GM19035 (cell line): ENCODE results near the gene EAF2.
"Not testable (repeated sequence)": the region's sequence is repeated elsewhere in the genome, so short reads cannot be mapped to it uniquely, and the experiment has no call there.

Experiments
- ATAC-seq: cut with Tn5 transposase; IDR thresholded peaks from one replicate; pipeline ENCODE4 v1.9.1; 2021; ENCODE audit not compliant: unreplicated experiment

EAF2 gene

DNA sequence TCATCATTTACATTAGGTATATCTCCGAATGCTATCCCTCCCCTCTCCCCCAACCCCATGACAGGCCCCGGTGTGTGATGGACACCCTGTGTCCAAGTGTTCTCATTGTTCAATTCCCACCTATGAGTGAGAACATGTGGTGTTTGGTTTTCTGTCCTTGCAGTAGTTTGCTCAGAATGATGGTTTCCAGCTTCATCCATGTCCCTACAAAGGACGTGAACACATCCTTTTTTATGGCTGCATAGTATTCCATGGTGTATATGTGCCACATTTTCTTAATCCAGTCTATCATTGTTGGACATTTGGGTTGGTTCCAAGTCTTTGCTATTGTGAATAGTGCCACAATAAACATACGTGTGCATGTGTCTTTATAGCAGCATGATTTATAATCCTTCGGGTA lies 22.8 kb downstream of the EAF2 start:
- ATAC-seq = not testable (repeated sequence)

DNA sequence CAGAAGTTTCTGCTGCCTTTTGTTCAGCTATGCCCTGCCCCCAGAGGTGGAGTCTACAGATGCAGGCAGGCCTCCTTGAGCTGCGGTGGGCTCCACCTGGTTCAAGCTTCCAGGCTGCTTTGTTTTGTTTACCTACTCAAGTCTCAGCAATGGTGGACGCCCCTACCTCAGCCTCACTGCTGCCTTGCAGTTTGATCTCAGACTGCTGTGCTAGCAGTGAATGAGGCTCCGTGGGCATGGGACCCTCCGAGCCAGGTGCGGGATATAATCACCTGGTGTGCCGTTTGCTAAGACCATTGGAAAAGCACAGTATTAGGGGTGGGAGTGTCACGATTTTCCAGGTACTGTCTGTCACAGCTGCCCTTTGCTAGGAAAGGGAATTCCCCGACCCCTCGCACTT lies 28.2 kb downstream of the EAF2 start:
- not testable (repeated sequence) for ATAC-seq

DNA sequence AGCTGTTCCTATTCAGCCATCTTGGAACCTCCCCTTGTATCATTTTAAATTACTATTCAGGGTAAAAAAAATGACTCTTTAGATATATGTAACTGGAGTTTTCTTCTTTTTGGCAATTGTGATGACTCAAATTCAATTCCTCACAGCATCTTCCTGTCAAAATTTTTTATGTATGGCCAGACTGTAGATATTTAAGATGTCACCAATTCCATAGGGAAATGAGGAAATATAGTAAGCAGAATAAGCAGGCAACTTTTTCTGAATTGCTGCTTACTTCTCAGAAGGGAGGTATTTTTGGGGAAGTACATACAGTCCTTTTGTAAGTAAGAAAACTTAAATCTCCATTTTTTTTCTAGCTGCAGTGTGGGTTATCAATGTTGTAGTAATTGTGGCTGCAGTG lies 28.8 kb downstream of the EAF2 start:
- ATAC-seq = no peak

DNA sequence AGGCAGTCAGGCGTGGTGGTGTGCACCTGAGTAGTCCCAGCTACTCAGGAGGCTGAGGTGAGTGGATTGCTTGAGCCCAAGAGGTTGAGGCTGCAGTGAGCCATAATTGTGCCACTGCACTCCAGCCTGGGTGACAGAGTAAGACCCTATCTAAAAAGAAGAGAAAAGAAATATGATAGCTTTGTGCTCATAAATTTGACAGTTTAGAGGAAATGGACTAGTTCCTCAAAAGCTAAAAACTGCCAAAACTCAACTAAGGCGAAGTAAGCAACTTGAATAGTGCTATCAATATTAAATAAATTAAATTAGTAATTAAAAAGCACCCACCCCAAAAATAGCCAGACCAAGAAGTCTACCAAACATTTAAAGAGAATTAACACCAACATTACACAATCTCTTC lies 34.7 kb downstream of the EAF2 start:
- no peak for ATAC-seq

DNA sequence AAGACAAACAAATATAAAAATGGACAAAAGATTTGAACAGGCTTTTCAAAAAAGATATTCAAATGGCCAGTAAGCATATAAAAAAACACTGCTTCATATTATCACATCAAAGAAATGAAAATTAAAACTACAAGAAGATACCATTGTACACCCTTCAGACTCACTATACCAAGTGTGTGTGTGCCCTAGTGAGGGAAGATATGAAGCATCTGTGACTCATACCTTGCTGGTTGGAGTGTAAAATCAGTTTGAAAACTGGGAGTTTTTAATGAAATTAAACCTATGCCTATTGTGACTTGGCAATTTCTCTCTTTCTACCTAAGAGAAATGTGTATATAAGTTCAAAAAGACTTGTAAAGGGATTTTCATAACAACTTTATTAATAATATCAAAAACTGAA lies 35.7 kb downstream of the EAF2 start:
- no peak for ATAC-seq

DNA sequence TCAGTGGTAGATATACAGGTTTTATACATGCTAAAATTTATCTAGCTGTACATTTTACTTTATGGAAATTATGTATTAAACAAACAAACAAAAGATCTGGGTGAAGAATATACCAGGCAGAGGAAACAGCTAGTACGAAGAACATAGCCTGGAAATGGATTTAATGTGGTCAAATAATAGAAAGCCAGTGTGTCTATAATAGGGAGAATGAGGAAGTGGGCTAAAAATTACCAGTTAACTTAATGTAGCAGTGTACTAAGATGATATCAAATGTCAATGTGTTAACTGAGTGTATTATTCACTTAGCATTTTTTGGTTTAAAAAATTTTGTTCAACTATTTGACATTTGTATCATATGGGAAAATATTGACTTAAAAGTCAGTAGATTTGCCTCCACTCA lies 36.4 kb downstream of the EAF2 start:
- ATAC-seq = no peak

DNA sequence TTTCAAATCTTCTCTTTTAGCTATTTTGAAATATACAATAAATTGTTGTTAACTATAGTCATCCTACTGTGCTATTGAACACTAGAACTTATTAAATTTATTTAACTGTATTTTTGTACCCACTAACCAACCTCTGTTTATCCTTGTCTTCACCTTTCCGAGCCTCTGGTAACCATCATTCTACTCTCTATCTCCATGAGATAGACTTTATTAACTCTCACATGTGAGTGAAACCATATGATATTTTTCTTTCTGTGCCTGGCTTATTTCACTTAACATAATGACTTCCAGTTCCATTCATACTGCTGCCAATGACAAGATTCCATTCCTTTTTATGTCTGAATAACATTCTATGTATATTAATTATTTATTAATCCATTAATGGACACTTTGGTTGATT lies 43.4 kb downstream of the EAF2 start:
- no peak for ATAC-seq

DNA sequence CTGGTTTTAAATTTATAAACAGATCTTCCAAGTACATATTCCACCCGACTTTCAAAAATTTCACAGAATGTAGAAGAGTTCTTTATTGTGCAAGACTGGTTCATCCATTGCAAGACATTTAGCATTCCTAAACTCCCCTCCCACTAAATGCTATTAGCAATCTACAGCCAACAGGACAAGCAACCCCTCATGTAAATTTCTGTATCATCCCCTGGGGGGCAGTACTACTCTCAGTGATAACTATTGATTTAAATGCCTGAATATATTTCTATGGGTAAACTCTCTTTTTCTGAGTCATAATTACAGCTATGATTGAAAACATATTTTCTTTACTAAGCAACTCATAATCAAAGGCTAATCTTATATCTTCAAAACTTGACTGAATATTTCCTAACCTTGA lies 48.5 kb downstream of the EAF2 start:
- ATAC-seq = no peak

DNA sequence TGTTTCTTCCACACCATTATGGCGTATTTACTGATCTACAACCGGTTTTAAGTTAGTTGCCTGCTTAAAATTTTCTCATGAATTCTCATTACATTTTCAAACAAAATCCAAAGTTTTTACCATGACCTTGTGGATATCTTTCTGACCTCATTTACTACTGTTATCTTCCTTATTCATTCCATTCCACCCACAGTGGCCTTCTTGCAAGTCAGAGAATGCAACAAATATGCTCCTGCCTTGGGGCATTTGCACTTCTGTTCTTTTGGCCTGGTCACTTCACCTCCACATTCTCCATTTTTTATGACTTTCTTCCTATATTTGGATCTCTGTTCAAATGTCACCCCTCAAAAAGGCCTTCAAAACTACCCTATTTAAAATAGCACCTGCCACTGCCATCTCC lies 50.4 kb downstream of the EAF2 start:
- no peak for ATAC-seq

DNA sequence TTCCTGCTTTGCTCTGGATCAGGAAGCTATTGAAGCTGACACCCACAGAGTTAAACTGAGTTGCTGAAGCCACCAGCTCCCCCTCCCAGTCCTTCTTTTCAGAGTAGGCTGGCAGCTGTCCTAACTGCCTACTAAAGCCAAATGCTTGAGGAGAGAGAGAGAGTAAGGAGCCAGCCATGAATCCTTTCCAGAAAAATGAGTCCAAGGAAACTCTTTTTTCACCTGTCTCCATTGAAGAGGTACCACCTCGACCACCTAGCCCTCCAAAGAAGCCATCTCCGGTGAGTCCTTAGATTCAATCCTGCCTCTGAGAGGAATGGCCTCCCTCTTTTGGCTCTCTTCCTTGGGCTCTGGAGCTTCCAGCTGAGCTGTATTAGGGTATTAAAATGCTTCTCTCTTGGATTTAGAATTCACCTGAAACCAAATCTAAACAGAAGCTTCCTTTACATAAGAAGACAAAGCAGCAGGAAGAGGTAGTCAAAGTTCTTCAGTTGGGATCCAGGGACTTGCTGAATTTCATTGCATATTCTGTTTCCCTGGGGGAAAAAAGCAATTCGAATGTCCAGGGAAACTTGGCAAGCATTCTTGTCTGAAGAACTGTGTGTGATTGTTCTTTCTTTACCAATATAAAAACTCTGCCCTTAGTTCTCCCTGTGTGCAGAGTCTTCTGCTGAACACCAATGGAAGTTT lies 59.4 kb downstream of the EAF2 start, which contains the start of gene SLC15A2:
Gene SLC15A2, plus strand, starts transcription at position 101 of the 690 bp plus-strand sequence. Its CDS starts 76 bp downstream, at position 177.
- ATAC-seq = no peak

DNA sequence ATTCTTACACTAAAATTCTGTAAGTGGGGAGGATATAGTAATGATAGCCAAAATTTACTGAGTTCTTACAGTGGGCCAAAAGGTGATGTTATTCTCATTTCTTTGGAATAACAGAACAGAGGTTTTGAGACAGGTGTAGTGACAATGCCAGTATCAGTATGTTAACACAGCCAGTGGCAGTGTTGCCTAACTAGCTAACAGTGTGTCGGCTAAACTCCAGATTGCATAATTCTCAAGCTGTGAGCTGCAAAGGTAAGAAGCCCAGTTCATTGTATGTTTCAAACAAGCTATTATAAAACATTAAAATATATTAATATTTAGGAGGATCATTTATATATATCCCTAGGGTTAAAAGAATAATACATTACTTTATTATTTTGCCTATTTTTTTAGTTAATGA lies 60.1 kb downstream of the EAF2 start:
- ATAC-seq = no peak

DNA sequence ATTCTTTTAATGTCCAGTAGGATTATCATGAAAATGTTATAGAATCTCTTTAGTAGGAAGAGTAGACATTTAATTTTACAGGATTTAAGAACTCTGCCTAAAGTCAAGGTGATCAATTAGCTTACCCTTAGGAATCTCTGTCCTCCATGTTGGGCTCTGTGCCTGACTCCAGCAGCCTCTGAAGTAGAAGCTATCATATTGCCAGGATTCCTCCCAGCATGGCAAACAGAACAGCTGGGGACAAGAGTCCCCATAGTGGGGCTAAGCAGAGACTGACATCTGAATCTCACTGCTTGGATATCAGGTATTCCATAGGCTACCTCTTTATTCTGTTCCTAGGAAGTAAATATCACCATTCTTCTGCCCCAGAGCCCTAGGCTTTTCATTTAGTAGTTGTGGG lies 60.7 kb downstream of the EAF2 start:
- no peak for ATAC-seq

DNA sequence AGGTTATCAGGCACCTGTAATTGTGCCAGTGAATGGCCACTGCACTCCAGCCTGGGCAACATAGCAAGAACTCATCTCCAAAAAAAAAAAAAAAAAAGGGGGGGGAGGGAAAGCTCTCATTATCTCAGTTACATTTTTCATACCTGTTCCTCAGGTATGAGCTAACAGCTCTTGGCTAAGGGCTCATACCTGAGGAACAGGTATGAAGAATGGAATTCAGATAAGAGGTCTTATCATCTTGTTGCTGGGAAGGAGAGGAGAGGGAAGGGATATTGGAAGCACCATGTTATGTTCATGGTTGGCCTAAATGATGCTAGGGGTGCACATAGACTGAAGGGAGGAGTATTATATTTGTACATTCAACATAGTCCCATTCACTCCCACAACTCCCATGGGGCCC lies 61.8 kb downstream of the EAF2 start:
- no peak for ATAC-seq

DNA sequence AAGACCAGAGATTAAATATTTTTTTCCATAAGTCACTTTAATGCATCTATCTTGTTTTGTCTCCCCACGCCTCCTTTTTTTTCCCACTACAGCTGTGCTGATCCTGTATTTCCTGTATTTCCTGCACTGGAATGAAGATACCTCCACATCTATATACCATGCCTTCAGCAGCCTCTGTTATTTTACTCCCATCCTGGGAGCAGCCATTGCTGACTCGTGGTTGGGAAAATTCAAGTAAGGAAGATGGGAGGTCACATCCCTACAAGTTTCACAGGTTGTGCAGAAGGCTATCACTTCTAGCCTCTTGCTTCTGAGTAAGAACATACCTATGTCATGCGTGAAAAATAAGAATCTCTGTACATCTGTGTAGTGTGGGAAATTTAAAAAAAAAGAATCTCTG lies 62.3 kb downstream of the EAF2 start:
- ATAC-seq = no peak

DNA sequence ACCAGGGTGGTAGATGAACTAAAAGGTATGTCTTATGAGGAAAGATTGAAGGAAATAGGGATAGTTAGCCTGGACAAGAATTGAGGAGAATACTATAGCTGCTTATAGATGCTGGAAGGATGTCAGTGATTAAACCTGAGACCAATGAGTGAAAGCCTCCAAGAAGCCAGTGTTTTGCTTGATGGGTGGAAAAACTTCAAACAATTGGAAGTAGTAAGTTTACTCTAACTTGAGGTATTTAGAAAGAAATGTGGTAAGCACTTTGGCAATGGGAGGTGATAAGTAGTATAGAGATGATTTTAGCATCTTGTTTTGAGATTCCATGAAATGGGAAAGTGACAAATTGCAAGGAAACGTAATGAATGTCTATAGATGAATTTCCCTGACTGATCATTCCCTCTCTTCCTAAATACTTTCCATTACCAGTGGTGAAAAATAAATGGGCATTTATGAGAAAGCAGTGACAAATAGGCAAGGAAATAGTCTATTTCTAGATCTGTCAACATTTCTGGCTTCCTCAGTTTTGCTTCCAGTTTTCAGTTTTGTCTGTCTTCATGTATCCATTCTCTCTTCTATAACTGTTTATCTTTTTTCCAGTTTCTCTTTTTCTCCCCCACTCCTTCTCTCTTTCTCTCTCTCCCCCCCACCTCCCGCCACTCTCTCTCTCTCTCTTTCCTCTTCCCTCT lies 78.4 kb downstream of the EAF2 start:
- no peak for ATAC-seq

DNA sequence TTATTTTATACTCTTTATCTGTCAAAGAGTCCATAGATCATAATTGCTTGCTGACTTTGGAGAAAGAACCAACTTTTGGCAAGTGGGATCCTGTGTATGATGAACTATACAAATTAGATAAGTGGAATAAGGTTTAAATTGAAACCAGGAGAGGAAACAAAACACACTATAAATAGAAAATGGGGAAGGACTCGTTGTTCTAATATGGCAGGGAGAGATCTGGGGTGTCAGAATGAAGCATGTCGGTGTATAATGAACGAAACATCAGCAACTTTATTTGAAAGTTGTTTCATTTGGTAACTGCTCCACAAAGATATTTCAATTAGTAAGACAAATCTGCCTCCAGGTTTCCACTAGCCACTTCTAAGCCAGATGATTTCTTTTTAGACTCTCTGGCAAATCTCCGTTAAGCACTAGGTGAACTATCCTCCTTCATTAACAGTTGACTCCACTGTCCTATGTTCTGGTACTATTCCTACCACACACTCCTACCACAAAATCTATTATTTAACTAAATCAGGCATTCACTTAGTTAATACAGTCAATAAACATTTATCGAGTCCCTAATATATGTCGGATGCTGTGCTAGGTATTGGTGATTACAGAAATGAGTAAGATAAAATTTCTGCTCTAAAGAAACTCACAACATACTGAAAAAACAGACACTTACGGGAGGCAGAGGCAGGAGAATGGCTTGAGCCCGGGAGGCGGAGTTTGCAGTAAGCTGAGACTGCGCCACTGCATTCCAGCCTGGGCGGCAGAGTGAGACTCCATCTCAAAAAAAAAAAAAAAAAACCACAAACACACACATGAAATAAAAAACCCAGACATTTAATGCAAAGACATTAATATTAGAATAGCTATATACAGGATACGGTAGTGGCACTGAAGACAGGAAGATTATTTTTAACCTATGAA lies 79.3 kb downstream of the EAF2 start:
- ATAC-seq = no peak

DNA sequence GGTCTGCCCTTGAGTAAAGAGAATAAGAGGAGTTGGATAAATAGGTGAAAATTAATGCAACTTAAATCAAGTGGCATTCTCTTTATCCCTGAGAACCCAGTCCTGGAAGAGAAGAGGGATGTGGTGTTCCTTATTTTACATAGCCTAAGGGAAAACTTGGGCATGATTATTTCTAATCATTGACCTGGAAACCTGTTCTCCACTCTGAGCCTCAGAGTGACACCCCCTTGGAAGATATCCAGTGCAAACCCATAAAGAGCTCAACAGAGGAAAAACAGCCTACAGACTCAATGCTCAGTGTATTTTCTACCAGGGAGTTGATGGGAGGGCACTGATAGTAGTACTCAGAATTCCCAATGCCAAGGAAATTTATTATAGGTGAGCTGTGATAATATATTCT lies 81.2 kb downstream of the EAF2 start:
- ATAC-seq = no peak

DNA sequence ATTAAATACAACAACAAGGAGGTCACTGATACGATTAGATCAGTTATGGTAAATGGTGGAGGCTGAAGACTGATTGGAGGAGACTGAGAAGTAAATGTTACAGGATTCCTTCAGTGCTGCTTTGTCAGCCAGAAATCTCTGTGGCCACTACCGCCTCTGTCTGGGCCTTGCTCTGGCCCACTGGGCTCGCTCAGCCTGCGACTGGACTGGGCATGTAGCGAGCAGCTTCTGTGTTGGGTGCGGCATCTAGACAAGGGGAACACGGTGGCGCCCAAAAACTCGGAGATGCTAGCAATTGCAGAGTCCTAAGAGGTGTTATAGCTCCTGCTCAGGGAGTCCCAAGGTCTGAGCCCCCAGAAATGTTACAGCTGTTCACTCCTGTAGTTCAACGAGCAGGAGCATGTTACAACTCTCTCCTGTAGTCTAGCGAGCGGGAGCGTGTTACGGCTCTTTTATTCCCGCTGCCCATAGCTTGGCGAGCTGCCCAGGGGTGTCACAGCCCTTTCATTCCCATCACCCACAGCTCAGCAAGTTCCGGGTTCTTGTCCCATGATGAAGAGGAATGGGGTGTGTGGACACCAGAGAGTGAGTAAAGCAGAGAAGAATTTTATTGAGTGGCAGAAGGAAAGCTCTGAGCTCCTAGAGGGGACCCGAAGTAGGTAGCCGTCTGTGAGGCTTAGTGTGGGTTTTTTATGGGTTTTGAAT lies 83.9 kb downstream of the EAF2 start:
- no peak for ATAC-seq

DNA sequence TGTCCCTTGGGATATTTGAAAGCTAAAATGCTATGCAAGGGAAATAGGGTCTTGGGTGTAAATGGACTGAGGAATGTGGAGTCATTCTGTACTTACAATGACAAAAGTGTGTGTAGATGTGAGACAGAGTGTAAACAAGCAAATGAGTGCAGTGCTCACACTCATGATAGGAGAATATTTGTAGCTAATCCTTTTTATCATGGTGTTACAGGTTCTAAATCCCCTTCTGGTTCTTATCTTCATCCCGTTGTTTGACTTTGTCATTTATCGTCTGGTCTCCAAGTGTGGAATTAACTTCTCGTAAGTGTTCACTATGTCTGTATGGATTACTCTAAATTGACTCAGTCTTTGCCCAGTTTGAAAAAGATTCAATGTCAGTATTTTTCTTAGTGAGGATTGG lies 89.7 kb downstream of the EAF2 start:
- ATAC-seq = no peak

DNA sequence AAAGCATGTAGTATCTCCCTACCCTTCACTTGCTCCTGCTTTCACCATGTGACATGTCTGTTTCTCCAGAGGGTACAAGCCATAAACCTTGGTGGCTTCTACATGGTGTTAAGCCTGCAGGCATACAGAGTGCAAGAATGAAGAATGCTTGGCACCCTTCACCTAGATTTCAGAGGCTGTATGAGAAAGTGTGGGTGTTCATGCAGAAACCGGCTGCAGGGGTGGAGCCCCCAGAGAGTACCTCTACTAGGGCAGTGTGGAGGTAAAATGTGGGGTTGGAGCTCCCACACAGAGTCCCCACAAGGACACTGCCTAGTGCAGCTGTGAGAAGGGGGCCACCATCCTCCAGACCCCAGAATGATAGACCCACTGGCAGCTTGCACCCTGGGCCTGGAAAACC lies 91.4 kb downstream of the EAF2 start:
- ATAC-seq = no peak
